Adipocyte (in vitro differentiated cells): ENCODE results near the gene RAB5B.
"Not testable (repeated sequence)": the region's sequence is repeated elsewhere in the genome, so short reads cannot be mapped to it uniquely, and the experiment has no call there.

Experiments used
- DNase-seq: peaks from one replicate; pipeline ENCODE4 v3.0.0-alpha.2; 2015; ENCODE audit warnings: low read depth
- H3K27me3 ChIP-seq: replicated peaks from 2 replicates; pipeline ENCODE4 v1.7.0; 2013; ENCODE audit warnings: mild to moderate bottlenecking, low read length, moderate library complexity; ENCODE audit not compliant: control insufficient read depth, insufficient read depth
- H3K36me3 ChIP-seq: 2 replicates; pipeline ENCODE4 v1.7.0; 2013; ENCODE audit warnings: low read length, mild to moderate bottlenecking, moderate library complexity; ENCODE audit not compliant: control insufficient read depth, insufficient read depth, severe bottlenecking
- H3K4me1 ChIP-seq: 2 replicates; pipeline ENCODE4 v1.7.0; 2013; ENCODE audit warnings: mild to moderate bottlenecking, low read length, moderate library complexity; ENCODE audit not compliant: control insufficient read depth, insufficient read depth
- H3K4me3 ChIP-seq: 2 replicates; pipeline ENCODE4 v1.7.0; 2013; ENCODE audit warnings: mild to moderate bottlenecking, low read length, moderate library complexity
- H3K9ac ChIP-seq: 2 replicates; pipeline ENCODE4 v1.7.0; 2013; ENCODE audit warnings: mild to moderate bottlenecking, low read length, moderate library complexity
- H3K9me3 ChIP-seq: 2 replicates; pipeline ENCODE4 v1.7.0; 2013; ENCODE audit warnings: mild to moderate bottlenecking, low read length, moderate library complexity; ENCODE audit not compliant: control insufficient read depth

The RAB5B gene

DNA sequence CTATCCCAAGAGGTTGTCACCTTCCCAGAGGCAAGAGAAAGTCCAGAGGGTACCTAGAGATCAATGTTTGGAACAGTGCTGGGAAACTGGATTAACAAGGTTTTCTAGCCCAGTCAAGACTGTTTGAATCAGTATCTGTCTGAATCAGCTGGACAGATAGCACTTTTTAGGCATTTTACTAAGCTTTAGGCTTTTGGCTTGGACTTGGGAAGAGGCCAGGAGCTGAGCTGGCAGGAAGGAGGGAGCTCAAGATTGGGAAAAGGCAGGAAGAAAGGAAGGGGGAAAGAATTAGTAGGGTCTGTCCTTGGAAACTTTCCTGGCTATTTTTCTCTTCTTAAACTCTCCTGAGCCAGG is 55.3 kb downstream of the RAB5B start:
- H3K9ac ChIP-seq: peak overlapping the region; percentile 76
- no peaks in the 10 kb centered on the region for H3K27me3 ChIP-seq
- peaks cover 18% of the 10 kb centered on the region for H3K4me1 ChIP-seq
- peak; percentile 37 for DNase-seq
- H3K4me3 ChIP-seq: peak overlapping the region; percentile 39
- H3K9me3 ChIP-seq: no peaks in the 10 kb centered on the region
- H3K36me3 ChIP-seq: peaks cover 30% of the 10 kb centered on the region

DNA sequence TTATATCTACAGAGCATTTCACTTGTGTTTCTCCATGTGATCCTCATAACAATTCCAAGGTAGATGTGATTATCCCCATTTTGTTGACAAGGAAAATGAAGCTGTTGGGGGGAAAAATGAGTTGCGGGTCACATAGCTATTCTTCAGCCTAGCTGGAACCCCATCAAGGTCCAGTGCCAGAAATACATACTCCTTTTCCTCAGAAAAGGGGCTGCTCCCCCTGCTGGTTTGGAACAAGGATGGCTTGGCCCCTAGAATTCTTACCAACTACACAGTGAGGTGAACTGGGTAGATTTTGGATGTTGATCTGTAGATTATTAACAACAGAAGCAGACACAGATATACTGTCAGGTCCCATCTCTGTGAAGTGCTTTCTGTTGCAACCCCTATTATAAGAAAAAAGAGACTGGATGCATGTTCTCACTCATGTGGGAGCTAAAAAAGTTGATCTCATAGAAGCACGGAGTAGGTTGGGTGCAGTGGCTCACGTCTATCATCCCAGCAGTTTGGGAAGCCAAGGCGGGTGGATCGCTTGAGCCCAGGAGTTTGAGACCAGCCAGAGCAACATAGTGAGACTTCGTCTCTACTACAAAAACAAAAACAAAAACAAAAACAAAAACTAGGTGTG is 55.9 kb downstream of the RAB5B start:
- peak; percentile 88 for DNase-seq
- Histone ChIP-seq H3K9ac (peak overlapping the region; percentile 76), H3K4me3 (peak overlapping the region; percentile 39), H3K9me3 (no peaks in the 10 kb centered on the region), H3K27me3 (no peaks in the 10 kb centered on the region), H3K4me1 (peaks cover 18% of the 10 kb centered on the region), H3K36me3 (peaks cover 34% of the 10 kb centered on the region)

DNA sequence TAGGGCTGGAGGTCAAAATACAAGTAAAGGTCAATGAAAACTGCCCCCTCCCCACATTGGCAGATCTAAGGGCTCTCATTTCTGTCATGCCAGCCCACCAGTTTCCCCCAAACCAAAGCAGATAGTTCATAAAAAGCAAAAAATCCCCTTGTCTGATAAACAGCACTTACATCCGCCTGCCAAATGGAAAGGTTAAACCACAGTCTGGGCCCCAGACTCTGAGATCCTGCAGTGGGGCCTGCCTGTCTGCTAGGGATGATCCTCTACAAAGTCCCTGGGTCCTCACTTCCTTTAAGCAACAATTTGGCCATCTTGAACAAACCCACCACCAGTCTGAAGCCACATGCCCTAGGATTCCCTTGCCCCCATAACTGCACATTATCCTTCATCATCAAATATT is 58.1 kb downstream of the RAB5B start:
- H3K27me3 ChIP-seq: no peaks in the 10 kb centered on the region
- no peak overlapping the region for H3K4me3 ChIP-seq
- DNase-seq: no peak
- no peaks in the 10 kb centered on the region for H3K9me3 ChIP-seq
- H3K36me3 ChIP-seq: peaks cover 34% of the 10 kb centered on the region
- H3K4me1 ChIP-seq: peaks cover 34% of the 10 kb centered on the region
- no peak overlapping the region for H3K9ac ChIP-seq

- no peak for DNase-seq
- Histone ChIP-seq H3K4me3 (no peak overlapping the region), H3K27me3 (no peaks in the 10 kb centered on the region), H3K9ac (no peak overlapping the region), H3K9me3 (no peaks in the 10 kb centered on the region), H3K36me3 (peaks cover 29% of the 10 kb centered on the region), H3K4me1 (peaks cover 29% of the 10 kb centered on the region)
These were observed 60.9 kb downstream of the RAB5B start for GRCh38 chr12:56034586-56035332.

DNA sequence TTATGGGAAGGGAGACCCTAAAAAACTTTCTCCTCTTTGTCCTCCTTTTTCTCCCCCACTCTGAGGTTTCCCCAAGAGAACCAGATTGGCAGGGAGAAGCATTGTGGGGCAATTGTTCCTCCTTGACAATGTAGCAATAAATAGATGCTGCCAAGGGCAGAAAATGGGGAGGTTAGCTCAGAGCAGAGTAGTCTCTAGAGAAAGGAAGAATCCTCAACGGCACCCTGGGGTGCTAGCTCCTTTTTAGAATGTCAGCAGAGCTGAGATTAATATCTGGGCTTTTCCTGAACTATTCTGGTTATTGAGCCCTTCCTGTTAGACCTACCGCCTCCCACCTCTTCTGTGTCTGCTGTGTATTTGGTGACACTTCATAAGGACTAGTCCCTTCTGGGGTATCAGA is 63.3 kb downstream of the RAB5B start:
- H3K27me3 ChIP-seq: no peaks in the 10 kb centered on the region
- H3K36me3 ChIP-seq: peaks cover 27% of the 10 kb centered on the region
- DNase-seq: no peak
- H3K9ac ChIP-seq: peak overlapping the region; percentile 65
- H3K9me3 ChIP-seq: no peaks in the 10 kb centered on the region
- peak overlapping the region; percentile 56 for H3K4me3 ChIP-seq
- H3K4me1 ChIP-seq: peaks cover 36% of the 10 kb centered on the region

DNA sequence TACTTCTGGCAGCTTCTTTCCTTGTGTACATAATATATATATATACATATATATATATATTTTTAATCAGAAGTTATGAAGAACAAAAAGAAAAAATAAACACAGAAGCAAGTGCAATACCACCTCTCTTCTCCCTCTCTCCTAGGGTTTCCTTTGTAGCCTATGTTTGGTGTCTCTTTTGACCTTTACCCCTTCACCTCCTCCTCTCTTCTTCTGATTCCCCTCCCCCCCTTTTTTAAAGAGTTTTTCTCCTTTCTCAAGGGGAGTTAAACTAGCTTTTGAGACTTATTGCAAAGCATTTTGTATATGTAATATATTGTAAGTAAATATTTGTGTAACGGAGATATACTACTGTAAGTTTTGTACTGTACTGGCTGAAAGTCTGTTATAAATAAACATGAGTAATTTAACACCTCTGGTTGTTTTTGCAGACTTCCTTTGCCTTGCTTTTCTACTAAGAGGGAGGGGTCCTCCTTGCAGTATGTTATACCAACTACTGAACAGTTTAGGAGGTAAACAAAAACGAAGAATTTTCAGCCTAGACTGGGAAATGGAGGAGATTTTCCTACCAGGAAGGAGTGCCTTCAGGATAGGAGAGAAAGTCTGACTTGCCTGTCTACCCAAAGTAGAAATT is 64.3 kb downstream of the RAB5B start:
- Histone ChIP-seq H3K9ac (peak overlapping the region; percentile 32), H3K36me3 (peaks cover 23% of the 10 kb centered on the region), H3K27me3 (no peaks in the 10 kb centered on the region), H3K9me3 (no peaks in the 10 kb centered on the region), H3K4me3 (no peak overlapping the region), H3K4me1 (peaks cover 36% of the 10 kb centered on the region)
- DNase-seq: no peak

DNA sequence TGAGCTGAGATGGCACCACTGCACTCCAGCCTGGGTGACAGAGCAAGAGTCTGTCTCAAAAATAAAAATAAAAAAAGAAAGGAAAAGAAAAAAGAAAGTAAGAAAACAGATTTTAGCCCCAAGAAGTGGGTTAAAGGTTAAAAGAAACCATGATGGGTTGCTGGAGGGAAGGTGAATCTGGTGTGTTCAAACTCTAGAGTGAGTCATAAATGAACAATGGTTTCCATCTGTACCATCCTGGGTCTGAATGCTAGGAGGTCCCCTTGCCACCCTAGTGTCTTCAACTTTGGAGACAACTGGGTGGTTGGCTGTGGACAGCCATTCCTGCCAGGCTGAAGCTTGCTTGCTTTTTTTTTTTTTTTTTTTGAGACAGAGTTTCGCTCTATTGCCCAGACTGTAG is 66.3 kb downstream of the RAB5B start:
- Histone ChIP-seq H3K36me3 (peaks cover 27% of the 10 kb centered on the region), H3K4me3 (no peak overlapping the region)

DNA sequence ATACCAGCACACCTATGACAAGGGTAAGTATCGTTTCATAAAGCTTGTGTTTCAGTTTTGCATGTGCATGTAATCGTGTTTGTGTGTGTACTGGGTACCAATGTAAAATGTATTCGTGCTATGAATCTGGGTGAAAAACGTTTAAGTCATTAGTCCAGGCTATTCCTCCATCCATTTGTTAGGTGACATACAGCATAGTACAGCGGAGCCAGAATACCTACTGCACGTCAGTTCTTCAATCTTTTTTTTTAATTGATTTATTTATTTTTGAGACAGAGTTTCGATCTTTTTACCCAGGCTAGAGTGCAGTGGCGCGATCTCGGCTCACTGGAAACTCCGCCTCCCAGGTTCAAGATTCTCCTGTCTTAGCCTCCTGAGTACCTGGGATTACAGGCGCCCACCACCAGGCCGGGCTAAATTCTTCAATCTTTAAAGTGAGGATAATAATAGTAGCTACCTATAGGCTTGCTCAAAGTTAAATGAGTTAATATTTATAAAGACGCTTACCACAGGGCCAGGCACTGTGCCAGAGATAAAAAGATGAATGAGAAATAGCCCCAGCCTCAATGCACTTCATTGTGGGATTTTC is 67.2 kb downstream of the RAB5B start:
- peak overlapping the region; percentile 85 for H3K9ac ChIP-seq
- H3K36me3 ChIP-seq: peaks cover 32% of the 10 kb centered on the region
- H3K9me3 ChIP-seq: no peaks in the 10 kb centered on the region
- H3K4me3 ChIP-seq: peak overlapping the region; percentile 78
- H3K27me3 ChIP-seq: no peaks in the 10 kb centered on the region
- peaks cover 37% of the 10 kb centered on the region for H3K4me1 ChIP-seq
- no peak for DNase-seq

More for the DNA sequence above, 66.3 kb downstream of the RAB5B start:
- Histone ChIP-seq H3K27me3 (no peaks in the 10 kb centered on the region), H3K4me1 (peaks cover 43% of the 10 kb centered on the region), H3K9me3 (no peaks in the 10 kb centered on the region), H3K9ac (no peak overlapping the region)
- DNase-seq: no peak

- peaks cover 32% of the 10 kb centered on the region for H3K36me3 ChIP-seq
- H3K4me3 ChIP-seq: peak within 1 kb of the TSS; percentile 84
- peaks cover 30% of the 10 kb centered on the region for H3K4me1 ChIP-seq
- no peaks in the 10 kb centered on the region for H3K27me3 ChIP-seq
- DNase-seq: peak; percentile 99
- H3K9ac ChIP-seq: peak within 1 kb of the TSS; percentile 92
- no peaks in the 10 kb centered on the region for H3K9me3 ChIP-seq
These were observed 67.9 kb downstream of the RAB5B start, which contains the start of gene RPS26 for GRCh38 chr12:56041552-56042429. Gene RPS26 (plus strand): TSS chr12:56041918. CDS start chr12:56042167, 249 bp downstream.

GRCh38 chr12:56042430-56042813 is 68.5 kb downstream of the RAB5B start:
- Histone ChIP-seq H3K4me1 (peaks cover 23% of the 10 kb centered on the region), H3K4me3 (peak overlapping the region; percentile 84), H3K9ac (peak overlapping the region; percentile 92), H3K36me3 (peaks cover 32% of the 10 kb centered on the region)
- H3K9me3 ChIP-seq, H3K27me3 ChIP-seq, DNase-seq: not testable (repeated sequence)
